Stomach smooth muscle (tissue), 2 donors: ENCODE results near the gene STK32C.

Experiments
- H3K27ac ChIP-seq: one replicate; pipeline ENCODE4 v1.7.0; 2013; ENCODE audit warnings: mild to moderate bottlenecking, low read length, inconsistent platforms
- H3K27me3 ChIP-seq, 2 donors: one replicate each; pipeline ENCODE4 v1.7.0; 2013; ENCODE audit warnings: low read length in 2 of 2; ENCODE audit not compliant: insufficient read depth in 2 of 2, control insufficient read depth in 1 of 2
- H3K36me3 ChIP-seq, 2 donors: one replicate each; pipeline ENCODE4 v1.7.0; 2013; ENCODE audit warnings: low read length in 2 of 2; ENCODE audit not compliant: control insufficient read depth in 2 of 2, insufficient read depth in 2 of 2
- H3K4me1 ChIP-seq: one replicate; pipeline ENCODE4 v1.7.0; 2013; ENCODE audit warnings: low read length; ENCODE audit not compliant: control insufficient read depth, insufficient read depth
- H3K4me3 ChIP-seq, 2 donors: one replicate each; pipeline ENCODE4 v1.7.0; 2013; ENCODE audit warnings: low read length in 2 of 2
- H3K9ac ChIP-seq, 2 donors: one replicate each; pipeline ENCODE4 v1.7.0; 2013; ENCODE audit warnings: low read length in 2 of 2, mild to moderate bottlenecking in 1 of 2
- H3K9me3 ChIP-seq, 2 donors: one replicate each; pipeline ENCODE4 v1.7.0; 2013; ENCODE audit warnings: low read length in 2 of 2; ENCODE audit not compliant: control insufficient read depth in 2 of 2
- donor health status: healthy.
- donor health status: Pancreatic carcinoma.

The STK32C gene

DNA sequence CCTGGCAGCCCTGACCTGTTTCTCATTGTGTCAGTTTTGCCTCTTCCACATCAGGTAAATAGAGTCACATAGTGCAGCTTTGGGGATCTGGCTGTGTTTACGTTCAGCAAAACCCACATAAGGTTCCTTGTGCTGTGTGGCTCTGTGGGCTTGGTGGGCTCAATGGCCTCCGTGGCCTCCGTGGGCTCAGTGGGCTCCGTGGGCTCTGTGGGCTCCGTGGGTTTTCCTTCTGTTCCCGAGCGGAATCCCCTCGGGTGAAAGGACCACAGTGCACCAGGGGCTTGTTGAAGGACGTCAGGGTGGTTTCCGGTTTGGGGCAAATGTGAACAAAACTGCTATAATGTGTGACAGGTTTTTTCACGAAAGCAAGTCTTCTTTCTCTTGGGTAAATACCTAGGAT lies 133.5 kb downstream of the STK32C start:
- Histone ChIP-seq H3K27ac (no peak overlapping the region), H3K9ac (no peak overlapping the region), H3K36me3 (no peaks in the 10 kb centered on the region), H3K4me3 (no peak overlapping the region), H3K9me3 (no peaks in the 10 kb centered on the region), H3K27me3 (peaks cover 22 to 25% of the 10 kb centered on the region in 2 donors), H3K4me1 (no peaks in the 10 kb centered on the region)

DNA sequence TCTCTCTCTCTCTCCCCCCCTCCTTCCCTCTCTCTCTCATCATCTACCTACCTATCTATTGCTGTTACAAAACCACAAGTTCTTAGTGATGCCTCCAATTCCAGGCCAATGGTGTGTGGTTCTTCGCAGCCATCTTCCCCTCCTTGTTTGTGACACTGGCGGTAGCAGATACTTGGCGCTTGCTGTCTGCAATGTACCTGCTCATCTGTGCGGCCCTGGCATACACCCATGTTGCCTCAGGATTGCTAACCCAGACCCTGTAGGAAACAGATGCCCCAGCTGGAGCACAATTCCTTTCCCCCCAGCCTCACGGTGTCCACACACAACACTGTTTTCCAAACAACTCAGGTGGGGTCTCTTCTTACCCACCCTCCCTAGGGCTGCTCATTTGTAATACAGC lies 134.6 kb downstream of the STK32C start:
- H3K4me1 ChIP-seq = no peaks in the 10 kb centered on the region
- peaks cover 17 to 18% of the 10 kb centered on the region in 2 donors for H3K27me3 ChIP-seq
- H3K9ac ChIP-seq = no peak overlapping the region
- H3K27ac ChIP-seq = no peak overlapping the region
- H3K36me3 ChIP-seq = no peaks in the 10 kb centered on the region
- H3K4me3 ChIP-seq = no peak overlapping the region
- H3K9me3 ChIP-seq = no peaks in the 10 kb centered on the region

DNA sequence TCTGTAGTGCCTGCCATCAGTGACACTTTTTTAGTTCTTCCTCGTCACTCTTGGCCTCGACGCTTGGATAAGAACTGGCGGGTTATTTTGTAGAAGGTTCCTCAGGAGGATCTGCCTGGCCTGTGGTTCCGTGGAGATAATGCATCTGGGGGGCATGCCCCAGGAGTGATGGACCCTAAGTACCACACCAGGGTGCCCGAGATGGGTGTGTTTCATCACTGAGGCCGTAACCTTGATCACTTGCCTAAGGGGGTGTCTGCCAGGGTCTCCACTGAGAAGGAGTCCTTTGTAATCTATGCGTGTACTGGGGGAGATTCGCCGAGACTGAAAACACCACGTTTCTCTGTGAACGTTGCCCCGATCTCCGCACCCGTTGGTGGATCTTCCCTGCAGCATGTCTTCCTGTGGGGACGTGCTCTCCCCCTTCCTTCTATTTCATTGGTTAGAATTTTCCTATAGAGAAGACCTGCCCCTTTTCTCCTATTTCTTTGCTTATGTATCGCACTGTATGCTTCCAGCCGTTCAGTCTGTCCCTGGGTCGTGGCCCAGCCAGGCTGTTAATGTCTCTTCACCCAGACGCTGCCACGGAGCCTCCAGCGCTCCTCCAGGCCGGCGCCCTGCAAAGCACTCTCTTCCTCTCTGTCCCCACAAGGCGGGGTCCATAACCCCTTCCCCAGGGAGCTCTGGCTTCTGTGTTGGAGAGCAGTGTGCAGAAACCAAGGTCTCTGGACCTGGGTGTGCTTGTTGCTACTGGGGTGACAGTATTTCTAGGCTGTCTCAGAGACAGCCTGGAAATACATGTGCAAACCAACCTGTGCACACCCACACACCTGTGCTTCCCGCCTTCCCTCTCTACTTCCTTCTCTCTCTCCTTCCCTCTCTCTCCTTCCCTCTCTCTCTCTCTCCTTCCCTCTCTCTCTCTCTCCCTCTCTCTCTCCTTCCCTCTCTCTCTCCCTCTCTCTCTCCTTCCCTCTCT lies 135.4 kb downstream of the STK32C start:
- Histone ChIP-seq H3K4me3 (no peak overlapping the region), H3K4me1 (no peaks in the 10 kb centered on the region), H3K9ac (no peak overlapping the region), H3K36me3 (no peaks in the 10 kb centered on the region), H3K9me3 (no peaks in the 10 kb centered on the region), H3K27me3 (peaks cover 9 to 13% of the 10 kb centered on the region in 2 donors), H3K27ac (no peak overlapping the region)

DNA sequence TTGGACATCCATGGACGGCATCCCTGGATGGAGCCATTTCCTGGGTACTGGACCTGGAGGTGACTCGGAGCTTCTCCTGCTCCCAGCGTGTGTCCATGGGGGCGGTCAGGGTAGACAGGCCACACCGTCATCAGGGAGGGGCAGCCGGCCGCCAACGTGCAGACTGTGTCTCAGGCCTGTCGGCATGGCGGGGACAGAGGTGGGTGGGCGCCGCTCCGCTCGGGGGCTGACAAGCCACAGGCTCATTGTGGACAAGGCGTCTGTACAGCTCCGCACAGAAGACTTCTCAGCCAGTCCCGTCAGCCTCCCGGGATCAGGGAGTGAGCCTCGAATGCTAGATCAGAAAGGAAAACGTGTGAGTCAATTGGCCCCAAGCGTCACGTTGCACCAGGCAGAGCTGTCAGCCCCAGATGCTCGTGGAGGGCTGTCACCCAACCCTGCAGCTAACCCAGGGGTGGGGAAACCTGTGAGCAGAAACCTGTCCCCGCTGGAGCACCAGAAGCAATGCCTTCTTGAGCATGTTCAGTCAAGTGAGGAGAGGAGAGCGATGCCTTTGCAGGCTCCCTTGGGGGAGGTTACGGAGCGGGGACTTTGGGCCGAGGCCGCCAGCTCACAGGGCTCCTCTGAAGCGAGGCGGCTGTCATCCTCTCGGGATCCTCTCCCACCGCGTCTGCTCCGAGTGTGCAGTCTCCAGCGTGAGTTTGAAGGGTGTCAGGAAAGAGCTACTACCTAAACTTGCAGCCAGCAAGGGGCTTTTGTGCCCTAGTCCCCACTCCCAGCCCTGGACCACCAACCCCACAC lies 137.0 kb downstream of the STK32C start:
- H3K27me3 ChIP-seq = peaks cover 2 to 5% of the 10 kb centered on the region in 2 donors
- H3K9me3 ChIP-seq = no peaks in the 10 kb centered on the region
- H3K9ac ChIP-seq = no peak overlapping the region
- H3K36me3 ChIP-seq = no peaks in the 10 kb centered on the region
- no peak overlapping the region for H3K27ac ChIP-seq
- no peak overlapping the region for H3K4me3 ChIP-seq
- no peaks in the 10 kb centered on the region for H3K4me1 ChIP-seq

DNA sequence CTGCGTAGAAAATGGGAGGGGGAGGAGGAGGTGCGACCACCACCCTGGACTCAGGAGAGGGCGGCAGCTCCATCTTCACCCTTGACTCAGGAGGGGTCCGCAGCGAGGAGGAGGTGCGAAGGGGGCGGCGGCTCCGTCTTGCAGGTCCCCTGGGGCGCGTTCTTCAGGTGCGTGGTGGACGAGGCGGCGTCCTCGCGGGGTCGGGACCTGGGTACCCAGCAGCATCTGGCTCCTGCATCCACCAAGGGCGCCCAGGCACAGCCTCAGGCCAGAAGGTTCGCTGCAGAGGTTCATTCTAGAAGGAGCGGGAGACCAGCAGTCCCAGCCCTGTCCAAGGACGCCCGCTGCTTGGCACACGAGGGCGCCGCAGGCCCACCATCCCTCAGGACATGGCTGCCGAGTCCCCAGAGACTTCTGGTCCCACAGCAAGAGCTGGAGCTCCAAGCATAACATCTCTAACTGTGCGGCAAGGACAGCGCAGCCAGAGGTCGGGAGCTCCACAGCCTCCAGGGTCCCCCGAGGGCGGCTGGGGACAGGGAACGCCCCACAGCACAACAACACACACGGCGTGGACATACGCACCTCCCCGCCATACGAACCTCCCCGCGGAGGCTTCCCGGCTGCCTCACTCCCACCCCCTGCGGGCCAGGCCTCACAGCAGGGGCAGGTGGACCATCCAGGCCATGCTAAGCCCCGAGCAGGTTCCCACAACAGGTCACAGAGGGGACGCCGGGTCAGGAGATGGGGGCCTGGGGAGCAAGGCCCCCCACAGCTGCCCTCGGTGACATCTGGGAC lies 137.8 kb downstream of the STK32C start:
- no peaks in the 10 kb centered on the region for H3K4me1 ChIP-seq
- no peaks in the 10 kb centered on the region for H3K36me3 ChIP-seq
- H3K27me3 ChIP-seq = peaks cover under 1 to 4% of the 10 kb centered on the region in 2 donors
- no peak overlapping the region for H3K9ac ChIP-seq
- no peaks in the 10 kb centered on the region for H3K9me3 ChIP-seq
- H3K27ac ChIP-seq = no peak overlapping the region
- no peak overlapping the region for H3K4me3 ChIP-seq

DNA sequence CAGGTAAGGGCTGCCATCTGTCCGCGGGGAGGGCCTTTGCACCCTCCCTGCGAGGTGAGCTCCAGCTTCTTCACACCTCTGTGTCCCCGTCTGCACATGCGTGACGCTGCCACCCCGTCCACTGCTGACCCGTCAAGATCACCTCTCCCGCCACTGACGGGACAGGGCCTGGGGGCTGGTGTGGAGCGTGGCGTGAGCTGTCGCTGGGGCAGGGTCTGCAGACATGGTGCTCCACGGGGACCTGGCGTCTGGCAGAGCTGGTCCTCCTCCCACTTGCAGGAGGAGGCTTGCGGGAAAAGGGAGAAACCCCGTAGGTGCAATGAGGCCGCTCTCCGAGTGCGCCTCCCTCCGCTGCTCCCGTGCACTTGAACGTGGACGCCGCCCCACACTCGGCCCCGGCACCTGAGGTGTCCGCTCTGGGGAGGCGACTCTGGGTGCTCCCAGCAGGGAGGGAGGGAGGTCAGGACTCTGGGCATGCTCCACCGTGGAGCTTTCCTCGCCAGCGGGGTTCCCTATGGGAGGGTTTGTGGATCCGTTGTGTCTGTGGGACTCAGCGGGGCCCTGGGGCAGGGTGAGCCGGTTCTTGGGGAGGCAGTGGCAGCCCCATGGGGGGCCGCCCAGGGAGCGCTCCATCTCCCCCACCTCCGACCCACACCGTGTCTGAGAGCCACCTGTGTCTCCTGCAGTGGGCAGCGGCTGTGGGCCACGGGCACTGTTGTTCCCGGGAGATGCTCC lies 138.6 kb downstream of the STK32C start:
- Histone ChIP-seq H3K4me1 (no peaks in the 10 kb centered on the region), H3K27me3 (peaks cover 0 to 4% of the 10 kb centered on the region in 2 donors), H3K27ac (no peak overlapping the region), H3K4me3 (no peak overlapping the region), H3K36me3 (no peaks in the 10 kb centered on the region), H3K9me3 (no peaks in the 10 kb centered on the region), H3K9ac (no peak overlapping the region)

DNA sequence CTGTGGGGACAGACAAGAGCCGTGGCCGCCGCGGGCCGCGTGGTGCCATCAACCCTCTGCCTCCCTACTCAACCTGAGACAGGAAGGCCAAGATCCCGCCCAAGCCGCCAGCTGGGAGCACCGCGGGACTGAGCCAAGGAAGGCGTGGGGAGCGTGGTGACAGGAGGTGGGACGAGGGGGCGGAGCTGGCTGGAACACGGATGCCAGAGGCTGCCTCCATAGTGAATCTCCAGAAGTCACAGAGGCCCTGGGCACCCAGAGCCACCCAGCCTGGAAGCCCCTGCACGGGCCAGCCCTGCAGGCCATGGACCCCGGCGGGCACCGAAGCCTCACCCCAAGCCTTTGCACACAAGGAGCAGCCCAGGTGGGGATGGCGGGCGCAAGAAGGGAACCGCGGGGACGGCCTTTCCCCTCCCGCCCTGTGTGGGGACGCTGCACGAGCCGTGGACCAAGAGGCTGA lies 139.1 kb downstream of the STK32C start:
- Histone ChIP-seq H3K4me3 (no peak overlapping the region), H3K9ac (no peak overlapping the region), H3K4me1 (peaks cover 1% of the 10 kb centered on the region), H3K36me3 (no peaks in the 10 kb centered on the region), H3K27me3 (peaks cover 0 to 4% of the 10 kb centered on the region in 2 donors), H3K27ac (no peak overlapping the region), H3K9me3 (no peaks in the 10 kb centered on the region)

DNA sequence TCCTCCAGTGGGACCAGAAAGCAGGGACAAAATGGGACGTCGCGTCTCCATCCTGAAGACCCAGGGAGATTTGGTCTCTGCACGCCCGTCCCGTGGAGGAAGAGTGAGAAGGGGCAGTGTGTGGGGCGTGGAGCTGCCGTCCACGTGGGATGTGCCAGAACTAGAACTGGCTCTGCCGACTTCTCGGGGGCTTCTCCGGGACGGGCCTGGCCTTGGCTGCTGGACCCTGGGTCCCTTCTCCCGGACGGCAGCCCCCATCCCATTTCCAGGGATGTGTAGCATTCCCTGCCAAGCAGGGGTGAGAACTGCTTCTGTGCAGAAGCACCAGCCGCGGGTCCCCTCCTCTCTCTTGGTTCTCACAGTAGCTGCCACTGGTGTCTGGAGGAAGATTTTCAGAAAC lies 139.8 kb downstream of the STK32C start:
- Histone ChIP-seq H3K4me1 (peaks cover 3% of the 10 kb centered on the region), H3K27ac (no peak overlapping the region), H3K9me3 (no peaks in the 10 kb centered on the region), H3K4me3 (no peak overlapping the region), H3K36me3 (no peaks in the 10 kb centered on the region), H3K27me3 (peaks cover 0 to 4% of the 10 kb centered on the region in 2 donors), H3K9ac (no peak overlapping the region)

DNA sequence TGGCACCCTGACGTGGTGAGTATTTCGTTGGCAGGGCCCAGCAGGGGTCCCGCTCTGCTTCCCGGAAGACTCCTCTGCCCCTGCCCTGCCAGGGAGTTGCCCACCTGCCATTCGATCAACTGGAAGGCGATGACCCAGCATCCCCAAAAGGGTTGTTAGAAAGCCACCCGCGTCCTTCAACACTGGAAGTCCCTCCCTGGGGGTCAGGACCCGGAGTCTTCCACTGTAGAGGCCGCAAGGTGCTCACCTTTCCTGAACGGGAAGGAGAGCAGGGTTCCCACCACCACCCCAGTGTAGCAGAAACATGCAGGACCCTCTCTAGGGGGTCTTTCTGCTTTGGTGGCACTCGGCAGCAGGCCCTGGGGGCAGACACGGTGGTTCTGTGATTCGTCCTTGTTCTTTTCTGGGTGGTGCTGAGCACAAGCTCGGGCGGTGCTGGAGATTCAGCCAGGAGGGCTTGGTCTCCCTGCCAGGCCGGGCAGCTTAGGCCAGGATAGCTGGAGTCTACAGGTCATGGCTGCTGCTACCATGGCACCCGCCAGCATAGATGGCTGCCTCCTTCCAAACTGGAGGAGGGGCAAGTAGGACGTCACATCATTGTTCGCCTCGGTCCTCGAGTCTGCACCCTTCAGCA lies 140.6 kb downstream of the STK32C start:
- Histone ChIP-seq H3K27ac (no peak overlapping the region), H3K9ac (no peak overlapping the region), H3K4me3 (no peak overlapping the region), H3K27me3 (peaks cover 0 to 4% of the 10 kb centered on the region in 2 donors), H3K4me1 (peaks cover 3% of the 10 kb centered on the region), H3K9me3 (no peaks in the 10 kb centered on the region), H3K36me3 (no peaks in the 10 kb centered on the region)
